ENCODE data around the gene NUBP2.

NUBP2 gene

GRCh38 chr16:1761751-1762150, 21.0 kb upstream of the NUBP2 start:
- H3K4me1 ChIP-seq = no peaks in the 10 kb centered on the region
- no peaks in the 10 kb centered on the region for H3K27me3 ChIP-seq
- no peak overlapping the region for H3K4me3 ChIP-seq
- TF ChIP-seq CTCF (IDR thresholded peaks at IDR 0.05) = no peak
- peaks cover 62 to 96% (median 93%) of the 10 kb centered on the region in 3 donors for H3K36me3 ChIP-seq
- H3K9me3 ChIP-seq = no peaks in the 10 kb centered on the region
- H3K27ac ChIP-seq = no peak overlapping the region
- DNase-seq = no peak
- intact Hi-C loops (cut with DNase I; ENCODE audit: low total_unique reads) = no loop called here

GRCh38 chr16:1762196-1762878, 20.4 kb upstream of the NUBP2 start:
- Histone ChIP-seq H3K9me3 (no peaks in the 10 kb centered on the region), H3K4me3 (no peak overlapping the region), H3K27ac (no peak overlapping the region), H3K4me1 (peaks cover 0 to 4% (median 0%) of the 10 kb centered on the region in 4 donors), H3K27me3 (no peaks in the 10 kb centered on the region), H3K36me3 (peaks cover 67 to 100% (median 95%) of the 10 kb centered on the region in 3 donors)
- intact Hi-C loops (cut with DNase I; ENCODE audit: low total_unique reads) = no loop called here
- no peak for TF ChIP-seq CTCF (IDR thresholded peaks at IDR 0.05)
- DNase-seq = no peak

- DNase-seq = no peak
- Histone ChIP-seq H3K4me3 (no peak overlapping the region), H3K4me1 (peaks cover 0 to 5% (median 0%) of the 10 kb centered on the region in 4 donors), H3K27ac (no peak overlapping the region), H3K27me3 (no peaks in the 10 kb centered on the region), H3K9me3 (no peaks in the 10 kb centered on the region), H3K36me3 (peaks cover 68 to 100% (median 95%) of the 10 kb centered on the region in 3 donors)
- intact Hi-C loops (cut with DNase I; ENCODE audit: low total_unique reads) = no loop called here
- TF ChIP-seq CTCF (IDR thresholded peaks at IDR 0.05) = no peak
These were observed 19.8 kb upstream of the NUBP2 start for GRCh38 chr16:1762879-1763520.

GRCh38 chr16:1763521-1764511, 18.9 kb upstream of the NUBP2 start:
- no peak for DNase-seq
- Histone ChIP-seq H3K27me3 (no peaks in the 10 kb centered on the region), H3K27ac (no peak overlapping the region), H3K4me1 (peaks cover 0 to 7% (median 0%) of the 10 kb centered on the region in 4 donors), H3K4me3 (no peak overlapping the region), H3K36me3 (peaks cover 71 to 100% (median 95%) of the 10 kb centered on the region in 3 donors), H3K9me3 (no peaks in the 10 kb centered on the region)
- no peak for TF ChIP-seq CTCF (IDR thresholded peaks at IDR 0.05)
- intact Hi-C loops (cut with DNase I; ENCODE audit: low total_unique reads) = no loop called here

GRCh38 chr16:1764971-1765370, 17.8 kb upstream of the NUBP2 start:
- H3K27ac ChIP-seq = no peak overlapping the region
- no peak overlapping the region for H3K4me3 ChIP-seq
- intact Hi-C loops (cut with DNase I; ENCODE audit: low total_unique reads) = no loop called here
- no peak for TF ChIP-seq CTCF (IDR thresholded peaks at IDR 0.05)
- H3K27me3 ChIP-seq = no peaks in the 10 kb centered on the region
- H3K36me3 ChIP-seq = peaks cover 71 to 98% (median 90%) of the 10 kb centered on the region in 3 donors
- DNase-seq = no peak
- H3K4me1 ChIP-seq = peaks cover 0 to 19% (median 7%) of the 10 kb centered on the region in 4 donors
- H3K9me3 ChIP-seq = no peaks in the 10 kb centered on the region

Data from tibial artery (tissue), 4 donors.